HepG2 (cell line): ENCODE data around the gene AFDN. TPM values are rescaled to one million over a fixed set of nuclear protein-coding genes. Genes with fewer than 3 reads are reported as not detected.

Experiments used
- CBX1 ChIP-seq: IDR thresholded peaks from one replicate; pipeline ENCODE4 v1.6.1; 2016; ENCODE audit warnings: antibody characterized with exemption, low read depth
- CBX5 ChIP-seq: sonication (generic); formaldehyde crosslinking; IDR thresholded peaks from 2 replicates; pipeline ENCODE4 v1.4.0; 2020; ENCODE audit warnings: missing genetic modification reagents, borderline replicate concordance
- DR1 ChIP-seq: sonication (generic); formaldehyde crosslinking; IDR thresholded peaks from 2 replicates; pipeline ENCODE4 v1.8.0; 2021; ENCODE audit warnings: mild to moderate bottlenecking, missing genetic modification reagents, inconsistent platforms
- FIP1L1 ChIP-seq: fragments of 200-400 bp; formaldehyde crosslinking; IDR thresholded peaks from 2 replicates; pipeline ENCODE4 v1.6.1; 2018; ENCODE audit warnings: low read depth, mild to moderate bottlenecking, low read length, moderate library complexity, borderline replicate concordance; ENCODE audit not compliant: insufficient read depth
- KLF16 ChIP-seq, 2 experiments: sonication (generic) in 1 of 2; formaldehyde crosslinking in 1 of 2; IDR thresholded peaks; 2 replicates each; pipeline versions ENCODE4 v1.6.1 to v1.8.0; 2016 to 2023; ENCODE audit warnings: missing genetic modification reagents in 2 of 2, missing compliant biosample characterization in 1 of 2
- KLF6 ChIP-seq: IDR thresholded peaks from 2 replicates; pipeline ENCODE4 v1.8.0; 2016; ENCODE audit warnings: missing biosample characterization, missing genetic modification reagents
- MIXL1 ChIP-seq: IDR thresholded peaks from 2 replicates; pipeline ENCODE4 v1.6.1; 2016
- MYC ChIP-seq: sonication (generic); formaldehyde crosslinking; IDR thresholded peaks from 2 replicates; pipeline ENCODE4 v1.9.0; 2021; ENCODE audit warnings: missing genetic modification reagents, borderline replicate concordance
- RBM22 ChIP-seq: fragments of 200-400 bp; formaldehyde crosslinking; optimal IDR thresholded peaks from 2 replicates; pipeline ENCODE3; 2017; ENCODE audit warnings: mild to moderate bottlenecking, low read length, moderate library complexity
- REPIN1 ChIP-seq: sonication (generic); formaldehyde crosslinking; IDR thresholded peaks from 2 replicates; pipeline ENCODE4 v1.8.0; 2022; ENCODE audit warnings: missing genetic modification reagents, low read depth, mild to moderate bottlenecking, borderline replicate concordance
- SKI ChIP-seq: fragments of 450-650 bp; IDR thresholded peaks from one replicate; pipeline ENCODE4 v1.6.1; 2018; ENCODE audit warnings: mild to moderate bottlenecking; ENCODE audit not compliant: partially characterized antibody
- ZKSCAN8 ChIP-seq: IDR thresholded peaks from 2 replicates; pipeline ENCODE4 v1.6.1; 2016; ENCODE audit warnings: borderline replicate concordance, missing genetic modification reagents, missing compliant biosample characterization
- ZNF10 ChIP-seq: sonication (generic); formaldehyde crosslinking; IDR thresholded peaks from 2 replicates; pipeline ENCODE4 v1.4.0; 2020; ENCODE audit warnings: mild to moderate bottlenecking, low read depth, missing genetic modification reagents, borderline replicate concordance
- ZNF331 ChIP-seq: sonication (generic); formaldehyde crosslinking; IDR thresholded peaks from 2 replicates; pipeline ENCODE4 v1.4.0; 2020; ENCODE audit warnings: missing genetic modification reagents
- ZNF598 ChIP-seq: sonication (generic); formaldehyde crosslinking; IDR thresholded peaks from 2 replicates; pipeline ENCODE4 v1.5.1; 2020; ENCODE audit warnings: mild to moderate bottlenecking, missing genetic modification reagents, borderline replicate concordance
- ZNF879 ChIP-seq: sonication (generic); formaldehyde crosslinking; IDR thresholded peaks from 2 replicates; pipeline ENCODE4 v1.8.1; 2023; ENCODE audit warnings: missing genetic modification reagents
- polyA plus RNA-seq, 8 experiments: library from polyadenylated mRNA; depleted of rRNA in 3 of 8; stranded (reverse) in 7 of 8; unstranded in 1 of 8; fragments of >200 nt; fragmentation: Illumina TruSeq in 4 of 8; extraction: Trizol in 4 of 8; gene quantifications; 2 replicates each; pipeline versions ENCODE4 v1.2.1 to v1.2.3, GENCODE V29; 2011 to 2016; ENCODE audit warnings: low read depth in 4 of 8, missing spikeins in 1 of 8, mixed read lengths in 1 of 8; ENCODE audit not compliant: insufficient read depth in 1 of 8
- total RNA-seq, 5 experiments: library from RNA; depleted of rRNA; stranded (reverse); fragments of >200 nt; fragmentation: Illumina TruSeq; extraction: Trizol; gene quantifications; 2 replicates each; pipeline ENCODE4 v1.2.3, GENCODE V29; 2016; ENCODE audit warnings: low read depth in 1 of 5
- TF ChIP-seq, protein P1 (sequence below): IDR thresholded peaks from 2 replicates; pipeline ENCODE4 v1.6.1; 2018; ENCODE audit warnings: missing genetic modification reagents
- TF ChIP-seq, protein P2 (sequence below): IDR thresholded peaks from 2 replicates; pipeline ENCODE4 v1.6.1; 2016
- TF ChIP-seq, protein P3 (sequence below): sonication (generic); formaldehyde crosslinking; IDR thresholded peaks from 2 replicates; pipeline ENCODE4 v1.5.1; 2020; ENCODE audit warnings: mild to moderate bottlenecking, missing genetic modification reagents, moderate library complexity
- TF ChIP-seq, protein P4 (sequence below): IDR thresholded peaks from 2 replicates; pipeline ENCODE4 v1.6.1; 2012; ENCODE audit warnings: inconsistent platforms
- TF ChIP-seq, protein P5 (sequence below): IDR thresholded peaks from 2 replicates; pipeline ENCODE4 v1.6.1; 2016; ENCODE audit warnings: low read depth

Gene AFDN
- total and polyA plus RNA-seq, 2 of the 13 experiments (the other 11 are each of a cell fraction or from before 2014, with no cell fraction given): 136 to 151 TPM

DNA sequence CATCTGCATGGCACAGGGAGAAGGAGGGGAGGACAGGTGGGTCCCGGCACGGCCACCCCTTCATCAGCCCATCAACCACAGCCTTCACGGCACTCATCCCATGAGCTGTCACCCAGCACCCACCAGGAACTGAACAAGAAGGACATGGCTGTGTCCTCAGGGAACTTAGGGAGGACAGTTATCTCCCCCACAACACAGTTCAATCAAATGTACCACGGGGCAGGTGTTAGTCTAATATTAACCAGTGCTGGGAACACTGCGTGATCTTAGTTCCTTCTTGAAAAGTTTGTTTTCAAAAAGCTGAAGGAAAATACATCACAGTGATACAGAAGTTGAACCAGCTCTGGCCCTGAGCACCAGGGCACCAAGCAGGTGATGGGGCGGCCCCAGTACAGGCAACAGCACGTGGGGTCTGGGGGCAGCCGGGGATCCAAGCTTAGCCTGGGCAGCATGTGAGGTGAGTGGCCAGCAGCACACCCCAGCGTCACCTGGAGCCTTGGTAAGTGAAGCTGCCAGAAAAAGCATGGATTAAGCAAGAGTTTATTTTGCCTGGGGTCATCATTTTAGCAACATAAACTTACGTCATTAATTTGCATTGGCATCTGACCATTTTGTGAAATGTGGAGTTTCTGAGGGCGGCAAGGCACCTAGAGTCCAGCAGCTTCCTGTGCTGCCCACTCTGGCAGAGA lies 35.5 kb upstream of the AFDN start (continued):
- TF ChIP-seq, protein P1, sequence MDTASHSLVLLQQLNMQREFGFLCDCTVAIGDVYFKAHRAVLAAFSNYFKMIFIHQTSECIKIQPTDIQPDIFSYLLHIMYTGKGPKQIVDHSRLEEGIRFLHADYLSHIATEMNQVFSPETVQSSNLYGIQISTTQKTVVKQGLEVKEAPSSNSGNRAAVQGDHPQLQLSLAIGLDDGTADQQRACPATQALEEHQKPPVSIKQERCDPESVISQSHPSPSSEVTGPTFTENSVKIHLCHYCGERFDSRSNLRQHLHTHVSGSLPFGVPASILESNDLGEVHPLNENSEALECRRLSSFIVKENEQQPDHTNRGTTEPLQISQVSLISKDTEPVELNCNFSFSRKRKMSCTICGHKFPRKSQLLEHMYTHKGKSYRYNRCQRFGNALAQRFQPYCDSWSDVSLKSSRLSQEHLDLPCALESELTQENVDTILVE (CRISPR knock-in tag): peak; percentile 51; the same call in 1 of the 2 replicates
- no peak for TF ChIP-seq RBM22
- TF ChIP-seq, protein P2, sequence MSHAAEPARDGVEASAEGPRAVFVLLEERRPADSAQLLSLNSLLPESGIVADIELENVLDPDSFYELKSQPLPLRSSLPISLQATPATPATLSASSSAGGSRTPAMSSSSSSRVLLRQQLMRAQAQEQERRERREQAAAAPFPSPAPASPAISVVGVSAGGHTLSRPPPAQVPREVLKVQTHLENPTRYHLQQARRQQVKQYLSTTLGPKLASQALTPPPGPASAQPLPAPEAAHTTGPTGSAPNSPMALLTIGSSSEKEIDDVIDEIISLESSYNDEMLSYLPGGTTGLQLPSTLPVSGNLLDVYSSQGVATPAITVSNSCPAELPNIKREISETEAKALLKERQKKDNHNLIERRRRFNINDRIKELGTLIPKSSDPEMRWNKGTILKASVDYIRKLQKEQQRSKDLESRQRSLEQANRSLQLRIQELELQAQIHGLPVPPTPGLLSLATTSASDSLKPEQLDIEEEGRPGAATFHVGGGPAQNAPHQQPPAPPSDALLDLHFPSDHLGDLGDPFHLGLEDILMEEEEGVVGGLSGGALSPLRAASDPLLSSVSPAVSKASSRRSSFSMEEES: 0 out of 2 replicates have a peak, but pooled peaks have one; percentile 35
- peak; percentile 62; the same call in 1 of the 2 replicates for TF ChIP-seq MYC (CRISPR knock-in tag)
- TF ChIP-seq, protein P3, sequence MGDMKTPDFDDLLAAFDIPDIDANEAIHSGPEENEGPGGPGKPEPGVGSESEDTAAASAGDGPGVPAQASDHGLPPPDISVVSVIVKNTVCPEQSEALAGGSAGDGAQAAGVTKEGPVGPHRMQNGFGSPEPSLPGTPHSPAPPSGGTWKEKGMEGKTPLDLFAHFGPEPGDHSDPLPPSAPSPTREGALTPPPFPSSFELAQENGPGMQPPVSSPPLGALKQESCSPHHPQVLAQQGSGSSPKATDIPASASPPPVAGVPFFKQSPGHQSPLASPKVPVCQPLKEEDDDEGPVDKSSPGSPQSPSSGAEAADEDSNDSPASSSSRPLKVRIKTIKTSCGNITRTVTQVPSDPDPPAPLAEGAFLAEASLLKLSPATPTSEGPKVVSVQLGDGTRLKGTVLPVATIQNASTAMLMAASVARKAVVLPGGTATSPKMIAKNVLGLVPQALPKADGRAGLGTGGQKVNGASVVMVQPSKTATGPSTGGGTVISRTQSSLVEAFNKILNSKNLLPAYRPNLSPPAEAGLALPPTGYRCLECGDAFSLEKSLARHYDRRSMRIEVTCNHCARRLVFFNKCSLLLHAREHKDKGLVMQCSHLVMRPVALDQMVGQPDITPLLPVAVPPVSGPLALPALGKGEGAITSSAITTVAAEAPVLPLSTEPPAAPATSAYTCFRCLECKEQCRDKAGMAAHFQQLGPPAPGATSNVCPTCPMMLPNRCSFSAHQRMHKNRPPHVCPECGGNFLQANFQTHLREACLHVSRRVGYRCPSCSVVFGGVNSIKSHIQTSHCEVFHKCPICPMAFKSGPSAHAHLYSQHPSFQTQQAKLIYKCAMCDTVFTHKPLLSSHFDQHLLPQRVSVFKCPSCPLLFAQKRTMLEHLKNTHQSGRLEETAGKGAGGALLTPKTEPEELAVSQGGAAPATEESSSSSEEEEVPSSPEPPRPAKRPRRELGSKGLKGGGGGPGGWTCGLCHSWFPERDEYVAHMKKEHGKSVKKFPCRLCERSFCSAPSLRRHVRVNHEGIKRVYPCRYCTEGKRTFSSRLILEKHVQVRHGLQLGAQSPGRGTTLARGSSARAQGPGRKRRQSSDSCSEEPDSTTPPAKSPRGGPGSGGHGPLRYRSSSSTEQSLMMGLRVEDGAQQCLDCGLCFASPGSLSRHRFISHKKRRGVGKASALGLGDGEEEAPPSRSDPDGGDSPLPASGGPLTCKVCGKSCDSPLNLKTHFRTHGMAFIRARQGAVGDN: peak; percentile 91
- TF ChIP-seq, protein P4, sequence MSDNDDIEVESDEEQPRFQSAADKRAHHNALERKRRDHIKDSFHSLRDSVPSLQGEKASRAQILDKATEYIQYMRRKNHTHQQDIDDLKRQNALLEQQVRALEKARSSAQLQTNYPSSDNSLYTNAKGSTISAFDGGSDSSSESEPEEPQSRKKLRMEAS: peak; percentile 61
- TF ChIP-seq, protein P5, sequence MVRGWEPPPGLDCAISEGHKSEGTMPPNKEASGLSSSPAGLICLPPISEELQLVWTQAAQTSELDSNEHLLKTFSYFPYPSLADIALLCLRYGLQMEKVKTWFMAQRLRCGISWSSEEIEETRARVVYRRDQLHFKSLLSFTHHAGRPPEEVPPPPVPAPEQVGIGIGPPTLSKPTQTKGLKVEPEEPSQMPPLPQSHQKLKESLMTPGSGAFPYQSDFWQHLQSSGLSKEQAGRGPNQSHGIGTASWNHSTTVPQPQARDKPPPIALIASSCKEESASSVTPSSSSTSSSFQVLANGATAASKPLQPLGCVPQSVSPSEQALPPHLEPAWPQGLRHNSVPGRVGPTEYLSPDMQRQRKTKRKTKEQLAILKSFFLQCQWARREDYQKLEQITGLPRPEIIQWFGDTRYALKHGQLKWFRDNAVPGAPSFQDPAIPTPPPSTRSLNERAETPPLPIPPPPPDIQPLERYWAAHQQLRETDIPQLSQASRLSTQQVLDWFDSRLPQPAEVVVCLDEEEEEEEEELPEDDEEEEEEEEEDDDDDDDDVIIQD (CRISPR knock-in tag): no peak; the same call in 1 of the 2 replicates
- TF ChIP-seq CBX1: no peak
- TF ChIP-seq DR1 (CRISPR knock-in tag): 0 out of 2 replicates have a peak, but pooled peaks have one; percentile 29
- TF ChIP-seq CBX5: peak; percentile 12; the same call in 1 of the 2 replicates
- 0 out of 2 replicates have a peak, but pooled peaks have one; percentile 23 for TF ChIP-seq ZNF598 (CRISPR knock-in tag)
- TF ChIP-seq SKI: no peak
- TF ChIP-seq MIXL1 (CRISPR knock-in tag): peak; percentile 27; the same call in 1 of the 2 replicates
- 0 out of 2 replicates have a peak, but pooled peaks have one; percentile 40 for TF ChIP-seq KLF6 (CRISPR knock-in tag)
- TF ChIP-seq ZNF10: no peak
- TF ChIP-seq ZKSCAN8: peak; percentile 36; the same call in 1 of the 2 replicates
- TF ChIP-seq REPIN1 (CRISPR knock-in tag): 0 out of 2 replicates have a peak, but pooled peaks have one; percentile 22
- 0 out of 2 replicates have a peak, but pooled peaks have one; percentile 23 for TF ChIP-seq ZNF331 (CRISPR knock-in tag)
- no peak for TF ChIP-seq FIP1L1
- 0 out of 4 replicates have a peak, but pooled peaks of 1 of the 2 experiments have one; percentile 21 for TF ChIP-seq KLF16 (CRISPR knock-in tag; IDR thresholded peaks at IDR 0.05)
- no peak for TF ChIP-seq ZNF879 (CRISPR knock-in tag)
